Mucosa of rectum (tissue), 2 donors: ENCODE data around the gene DDX1.

ENCODE experiments used
- H3K27ac ChIP-seq, 2 donors: one replicate each; pipeline ENCODE4 v1.7.0; 2013; ENCODE audit warnings: inconsistent platforms in 2 of 2, low read depth in 2 of 2, low read length in 2 of 2
- H3K27me3 ChIP-seq, 2 donors: one replicate each; pipeline ENCODE4 v1.7.0; 2013; ENCODE audit warnings: low read length in 2 of 2; ENCODE audit not compliant: control insufficient read depth in 2 of 2, insufficient read depth in 2 of 2
- H3K36me3 ChIP-seq, 2 donors: one replicate each; pipeline ENCODE4 v1.7.0; 2013; ENCODE audit warnings: low read length in 2 of 2; ENCODE audit not compliant: control insufficient read depth in 2 of 2, insufficient read depth in 2 of 2
- H3K4me1 ChIP-seq, 2 donors: one replicate each; pipeline ENCODE4 v1.7.0; 2013; ENCODE audit warnings: low read length in 2 of 2, mild to moderate bottlenecking in 1 of 2; ENCODE audit not compliant: control insufficient read depth in 2 of 2, insufficient read depth in 2 of 2
- H3K4me3 ChIP-seq, 2 donors: one replicate each; pipeline ENCODE4 v1.7.0; 2013; ENCODE audit warnings: low read length in 2 of 2
- H3K9ac ChIP-seq, 2 donors: one replicate each; pipeline ENCODE4 v1.7.0; 2013; ENCODE audit warnings: low read length in 2 of 2, low read depth in 1 of 2, mild to moderate bottlenecking in 1 of 2
- H3K9me3 ChIP-seq, 2 donors: one replicate each; pipeline ENCODE4 v1.7.0; 2013; ENCODE audit warnings: low read length in 2 of 2; ENCODE audit not compliant: control insufficient read depth in 2 of 2
- donor health status: healthy.
- donor health status: Normal muscosa, but diverticular disease.

The DDX1 gene

GRCh38 chr2:15638720-15639119 lies 47.1 kb downstream of the DDX1 start:
- Histone ChIP-seq H3K27me3 (no peaks in the 10 kb centered on the region), H3K36me3 (peaks cover 6 to 15% of the 10 kb centered on the region in 2 donors), H3K9me3 (no peaks in the 10 kb centered on the region), H3K4me3 (no peak overlapping the region), H3K4me1 (no peaks in the 10 kb centered on the region), H3K9ac (no peak overlapping the region), H3K27ac (no peak overlapping the region)

- Histone ChIP-seq H3K27me3 (no peaks in the 10 kb centered on the region), H3K36me3 (peaks cover 2 to 7% of the 10 kb centered on the region in 2 donors), H3K27ac (no peak overlapping the region)
Observed at GRCh38 chr2:15639323-15640251, 47.9 kb downstream of the DDX1 start.

GRCh38 chr2:15640261-15640711 lies 48.6 kb downstream of the DDX1 start:
- Histone ChIP-seq H3K27ac (no peak overlapping the region), H3K27me3 (no peaks in the 10 kb centered on the region), H3K4me3 (no peak overlapping the region), H3K36me3 (peaks cover 0 to 5% of the 10 kb centered on the region in 2 donors), H3K9ac (no peak overlapping the region), H3K9me3 (no peaks in the 10 kb centered on the region), H3K4me1 (no peaks in the 10 kb centered on the region)

More at GRCh38 chr2:15639323-15640251, 47.9 kb downstream of the DDX1 start:
- H3K4me1 ChIP-seq = no peaks in the 10 kb centered on the region
- H3K9me3 ChIP-seq = no peaks in the 10 kb centered on the region
- no peak overlapping the region for H3K4me3 ChIP-seq
- no peak overlapping the region for H3K9ac ChIP-seq

GRCh38 chr2:15640784-15641183 lies 49.1 kb downstream of the DDX1 start:
- Histone ChIP-seq H3K4me1 (no peaks in the 10 kb centered on the region), H3K36me3 (peaks cover 0 to under 1% of the 10 kb centered on the region in 2 donors), H3K9ac (no peak overlapping the region), H3K9me3 (no peaks in the 10 kb centered on the region), H3K27me3 (no peaks in the 10 kb centered on the region), H3K27ac (no peak overlapping the region), H3K4me3 (no peak overlapping the region)

GRCh38 chr2:15641530-15641982 lies 49.9 kb downstream of the DDX1 start:
- no peak overlapping the region for H3K4me3 ChIP-seq
- no peaks in the 10 kb centered on the region for H3K4me1 ChIP-seq
- H3K27ac ChIP-seq = no peak overlapping the region
- H3K27me3 ChIP-seq = no peaks in the 10 kb centered on the region
- no peaks in the 10 kb centered on the region for H3K9me3 ChIP-seq
- H3K9ac ChIP-seq = no peak overlapping the region
- H3K36me3 ChIP-seq = no peaks in the 10 kb centered on the region

GRCh38 chr2:15642011-15642814 lies 50.5 kb downstream of the DDX1 start:
- Histone ChIP-seq H3K36me3 (no peaks in the 10 kb centered on the region), H3K9ac (no peak overlapping the region), H3K4me3 (no peak overlapping the region), H3K27ac (no peak overlapping the region), H3K27me3 (no peaks in the 10 kb centered on the region), H3K4me1 (no peaks in the 10 kb centered on the region), H3K9me3 (no peaks in the 10 kb centered on the region)

- Histone ChIP-seq H3K4me1 (no peaks in the 10 kb centered on the region), H3K36me3 (no peaks in the 10 kb centered on the region), H3K27ac (no peak overlapping the region), H3K27me3 (no peaks in the 10 kb centered on the region), H3K4me3 (no peak overlapping the region), H3K9me3 (no peaks in the 10 kb centered on the region), H3K9ac (no peak overlapping the region)
Observed at GRCh38 chr2:15642815-15643500, 51.3 kb downstream of the DDX1 start.

- H3K9me3 ChIP-seq = no peaks in the 10 kb centered on the region
- H3K4me1 ChIP-seq = no peaks in the 10 kb centered on the region
- H3K36me3 ChIP-seq = no peaks in the 10 kb centered on the region
- H3K9ac ChIP-seq = no peak overlapping the region
- no peak overlapping the region for H3K4me3 ChIP-seq
- H3K27ac ChIP-seq = no peak overlapping the region
- no peaks in the 10 kb centered on the region for H3K27me3 ChIP-seq
Observed at GRCh38 chr2:15643791-15644585, 52.3 kb downstream of the DDX1 start.

GRCh38 chr2:15645300-15645699 lies 53.6 kb downstream of the DDX1 start:
- Histone ChIP-seq H3K9me3 (no peaks in the 10 kb centered on the region), H3K27me3 (no peaks in the 10 kb centered on the region), H3K9ac (no peak overlapping the region), H3K36me3 (no peaks in the 10 kb centered on the region), H3K4me1 (no peaks in the 10 kb centered on the region), H3K4me3 (no peak overlapping the region), H3K27ac (no peak overlapping the region)
